ENCODE results near the gene MAN1B1.
A peak's percentile ranks its signal among the peaks of the same experiment; 100 is the strongest.

Gene MAN1B1

DNA sequence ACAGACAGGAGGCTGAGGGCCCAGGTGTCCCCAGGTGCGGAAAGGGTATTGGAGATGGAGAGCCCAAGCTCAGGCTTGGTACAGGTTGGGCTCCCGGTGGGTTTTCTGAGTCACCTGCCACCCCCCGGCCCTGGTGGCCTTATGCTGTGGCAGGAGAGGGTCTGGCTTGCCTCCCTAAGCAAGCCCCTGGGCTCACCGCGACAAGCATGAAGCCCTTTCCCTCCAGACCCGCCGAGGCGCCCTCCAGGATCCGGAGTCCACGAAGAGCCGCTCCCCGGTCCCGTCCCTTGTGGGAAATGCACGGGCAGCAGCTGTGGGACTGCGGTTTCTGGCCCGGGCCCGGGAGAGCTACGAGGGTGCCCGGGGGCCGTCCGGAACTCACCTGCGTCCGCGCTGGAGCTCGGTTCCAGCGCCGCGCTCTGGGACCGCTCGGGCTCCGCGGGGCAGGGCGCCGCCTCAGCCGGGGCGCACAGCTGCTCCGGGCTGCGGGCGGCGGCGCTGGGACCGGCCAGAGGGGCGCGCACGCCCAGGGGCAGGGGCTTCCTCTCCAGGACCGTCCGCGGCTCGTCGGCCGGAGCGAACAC lies 17.2 kb upstream of the MAN1B1 start:
- no peak for DNase-seq

DNA sequence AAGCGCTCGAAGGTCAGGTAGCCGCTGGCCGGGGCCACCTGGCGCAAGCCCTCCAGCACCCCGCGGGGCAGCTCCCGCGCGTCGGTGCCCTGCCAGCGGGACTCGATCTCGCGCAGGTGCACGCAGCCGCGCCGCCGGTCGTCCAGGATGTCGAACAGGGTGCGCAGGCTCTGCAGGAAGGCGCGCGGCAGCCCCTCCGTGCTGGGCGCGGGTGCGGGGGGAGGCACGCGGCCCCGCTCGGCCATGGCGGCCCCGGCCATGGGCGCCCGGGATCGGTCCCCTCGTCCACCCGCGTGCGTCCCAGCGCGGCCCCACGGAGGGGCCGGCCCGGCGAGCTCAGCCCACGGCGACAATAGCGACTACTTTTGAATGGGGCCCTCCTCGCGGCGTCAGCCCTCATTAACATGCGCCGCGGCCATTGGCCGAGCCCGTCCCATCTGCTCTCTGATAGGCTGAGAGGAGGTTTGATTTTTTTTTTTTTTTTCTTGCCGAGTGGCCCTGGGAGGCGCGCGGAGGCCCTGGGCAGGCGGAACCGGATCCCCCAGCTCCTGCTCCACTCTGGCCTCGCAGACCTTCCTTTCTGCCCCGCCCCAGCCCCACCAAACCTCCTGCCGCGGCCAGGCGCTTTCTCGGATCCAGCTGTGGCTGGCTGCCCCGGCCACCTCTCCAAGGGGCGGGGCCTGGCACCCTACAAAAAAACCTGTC lies 16.4 kb upstream of the MAN1B1 start, which contains the start of gene SAPCD2:
TSS of gene SAPCD2 (minus strand) at position 357 of the 705 bp plus-strand sequence. CDS start at position 260, 97 bp downstream.
- DNase-seq, result peak; percentile 88

GRCh38 chr9:137070906-137071275 lies 15.9 kb upstream of the MAN1B1 start:
- DNase-seq, result no peak

DNA sequence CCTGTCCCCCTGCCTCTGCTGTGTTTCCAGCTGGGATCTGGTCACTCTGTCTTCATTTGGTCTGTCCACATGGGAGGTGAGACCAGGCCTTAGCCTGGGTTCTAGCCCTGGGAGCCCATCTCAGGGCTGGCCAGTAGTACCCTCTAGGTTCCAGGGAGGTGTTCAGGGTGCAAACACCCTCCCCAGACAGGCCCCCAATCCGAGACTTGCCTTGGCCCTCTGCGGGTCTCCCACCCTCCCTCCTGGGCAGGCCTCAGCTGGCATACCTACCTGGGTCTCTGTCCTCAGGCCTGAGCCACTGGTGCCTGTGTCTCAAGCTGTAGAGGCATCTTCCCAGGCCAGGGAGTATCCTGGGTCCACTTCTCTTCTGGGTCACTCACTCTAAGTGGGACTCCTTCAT lies 15.5 kb upstream of the MAN1B1 start:
- DNase-seq, result no peak

DNA sequence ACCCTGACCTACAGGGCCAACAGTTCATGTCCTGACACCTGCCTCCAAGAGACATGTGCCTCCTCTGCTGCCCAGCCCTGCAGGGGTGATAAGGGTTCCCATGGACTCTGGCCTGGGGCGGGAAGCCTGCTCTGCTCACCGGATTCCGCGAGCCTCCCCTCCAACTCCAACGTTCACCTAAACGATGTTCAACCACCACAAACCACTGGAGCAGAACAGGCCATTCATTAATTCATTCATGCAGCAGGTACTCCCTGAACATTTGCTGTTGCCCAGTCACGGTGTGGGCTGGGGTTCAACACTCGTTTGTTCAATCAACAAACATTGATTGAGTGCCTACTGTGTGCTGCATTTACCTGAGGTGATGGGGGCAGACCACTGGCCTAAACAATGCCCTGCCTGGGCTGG lies 12.8 kb upstream of the MAN1B1 start:
- no peak for DNase-seq

- no peak for DNase-seq
Observed at GRCh38 chr9:137074657-137075274, 12.0 kb upstream of the MAN1B1 start.

DNA sequence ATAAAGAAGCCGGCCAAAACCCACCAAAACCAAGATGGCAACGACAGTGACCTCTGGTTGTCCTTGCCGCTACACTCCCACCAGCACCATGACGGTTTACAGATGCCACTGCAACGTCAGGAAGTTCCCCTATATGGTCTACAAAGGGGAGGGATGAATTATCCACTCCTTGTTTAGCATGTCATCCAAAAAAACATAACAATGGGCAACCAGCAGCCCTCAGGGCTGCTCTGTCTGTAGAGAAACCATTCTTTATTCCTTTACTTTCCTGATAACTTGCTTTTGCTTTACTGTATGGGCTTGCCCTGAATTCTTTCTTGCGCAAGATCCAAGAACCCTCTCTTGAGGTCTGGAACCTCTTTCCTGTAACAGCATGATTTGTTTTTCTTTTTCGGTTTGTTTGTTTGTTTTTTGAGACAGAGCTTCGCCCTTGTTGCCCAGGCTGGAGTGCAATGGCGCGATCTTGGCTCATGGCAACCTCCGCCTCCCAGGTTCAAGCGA lies 11.5 kb upstream of the MAN1B1 start:
- DNase-seq, result no peak

GRCh38 chr9:137076636-137077009 lies 10.2 kb upstream of the MAN1B1 start:
- no peak for DNase-seq

GRCh38 chr9:137077010-137077747 lies 9.6 kb upstream of the MAN1B1 start, which contains the start of gene UAP1L1:
UAP1L1 (plus strand) TSS chr9:137077517; CDS start chr9:137077533, 16 bp downstream.
- peak; percentile 69 for DNase-seq

DNA sequence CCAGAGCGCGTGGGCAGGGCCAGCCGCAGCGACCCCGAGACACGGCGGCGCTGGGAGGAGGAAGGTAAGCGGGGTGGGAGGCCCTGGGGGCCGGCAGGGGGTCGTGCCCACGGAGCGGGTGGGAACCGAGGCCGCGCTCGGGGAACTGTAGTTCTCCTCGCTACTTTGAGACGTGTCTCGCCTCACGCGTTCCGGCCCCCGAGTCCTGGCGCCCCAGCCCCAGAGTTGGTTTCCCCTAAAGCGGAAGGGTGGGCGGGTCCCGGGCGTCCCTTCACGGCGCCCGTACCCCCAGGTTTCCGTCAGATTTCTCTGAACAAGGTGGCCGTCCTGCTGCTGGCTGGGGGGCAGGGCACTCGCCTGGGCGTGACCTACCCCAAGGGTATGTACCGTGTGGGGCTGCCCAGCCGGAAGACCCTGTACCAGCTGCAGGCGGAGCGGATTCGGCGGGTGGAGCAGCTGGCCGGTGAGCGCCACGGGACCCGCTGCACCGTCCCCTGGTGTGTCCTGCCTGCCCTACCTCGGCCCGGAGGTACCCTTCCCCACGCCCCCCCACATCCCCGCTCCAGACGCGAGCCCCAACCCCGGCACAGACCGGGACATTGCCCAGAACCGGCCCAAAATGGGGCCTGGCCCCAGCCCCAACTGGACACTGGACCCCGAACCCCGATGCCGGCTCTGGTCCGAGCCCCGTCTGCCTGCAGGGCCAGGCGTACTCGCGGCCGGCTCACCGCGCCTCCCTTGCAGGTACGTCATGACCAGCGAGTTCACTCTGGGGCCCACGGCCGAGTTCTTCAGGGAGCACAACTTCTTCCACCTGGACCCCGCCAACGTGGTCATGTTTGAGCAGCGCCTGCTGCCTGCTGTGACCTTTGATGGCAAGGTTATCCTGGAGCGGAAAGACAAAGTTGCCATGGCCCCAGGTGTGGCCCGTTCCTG lies 8.8 kb upstream of the MAN1B1 start:
- DNase-seq, result peak; percentile 55

GRCh38 chr9:137078701-137079400 lies 7.9 kb upstream of the MAN1B1 start:
- DNase-seq, result no peak

DNA sequence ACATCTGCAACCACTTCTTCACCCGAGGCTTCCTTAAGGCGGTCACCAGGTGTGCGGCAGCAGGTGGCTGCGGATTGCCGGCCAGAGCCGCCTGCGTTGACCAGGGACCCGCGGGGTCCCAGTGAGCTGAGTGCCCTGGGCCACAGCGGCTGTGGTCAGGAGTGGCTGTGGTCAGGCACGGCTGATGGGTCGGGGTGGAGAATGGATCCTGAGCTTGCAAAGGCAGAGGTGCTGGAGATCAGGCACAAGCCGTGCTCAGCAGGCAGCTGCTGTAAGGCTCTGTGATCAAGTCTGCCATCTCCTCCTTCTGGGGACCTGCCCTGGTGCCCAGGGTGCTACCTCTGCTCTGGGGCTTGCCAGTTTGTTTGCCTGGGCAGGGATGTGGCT lies 7.4 kb upstream of the MAN1B1 start:
- DNase-seq, result no peak

- no peak for DNase-seq
Observed at GRCh38 chr9:137080260-137081122, 6.3 kb upstream of the MAN1B1 start.

- no peak for DNase-seq
Observed at GRCh38 chr9:137082222-137082924, 4.4 kb upstream of the MAN1B1 start.

DNA sequence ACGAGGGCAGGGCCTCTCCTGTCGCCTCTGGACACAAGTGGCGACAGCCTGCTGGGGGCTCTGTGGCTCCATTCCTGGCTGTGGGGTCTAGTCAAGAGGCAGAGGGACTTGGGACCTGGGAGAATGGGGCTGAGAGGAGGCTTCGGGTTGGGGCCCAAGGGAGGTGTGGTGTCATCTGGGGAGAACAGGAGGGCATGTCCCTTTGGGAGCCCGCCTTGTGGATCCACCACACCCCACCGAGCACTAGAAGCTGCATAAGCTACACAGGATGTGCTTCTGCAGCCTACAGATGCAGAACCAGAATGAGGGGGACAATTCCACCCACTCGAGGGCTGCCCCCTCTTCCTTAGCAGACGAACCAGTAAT lies 3.9 kb upstream of the MAN1B1 start:
- no peak for DNase-seq

- DNase-seq, result no peak
Observed at GRCh38 chr9:137083394-137084004, 3.3 kb upstream of the MAN1B1 start.

DNA sequence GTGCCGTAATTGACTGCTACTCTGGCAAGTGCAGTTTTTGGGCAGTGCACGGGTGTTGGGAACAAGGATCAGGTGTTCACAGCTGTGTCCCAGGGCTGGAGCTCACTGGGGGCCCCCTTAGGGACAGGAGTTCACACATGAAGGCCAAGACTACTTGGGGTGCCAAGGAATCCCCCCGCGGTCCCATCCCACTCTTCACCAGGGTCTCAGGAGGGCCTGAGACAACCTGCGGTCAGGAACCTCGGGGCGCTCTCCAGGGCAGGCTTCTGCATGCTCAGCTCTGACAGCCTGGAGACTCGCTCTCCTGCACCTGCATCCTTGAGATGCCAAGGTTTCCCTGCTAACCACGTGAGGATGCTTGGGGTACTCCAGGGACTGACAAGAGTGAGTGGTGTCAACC lies 2.3 kb upstream of the MAN1B1 start:
- no peak for DNase-seq

DNA sequence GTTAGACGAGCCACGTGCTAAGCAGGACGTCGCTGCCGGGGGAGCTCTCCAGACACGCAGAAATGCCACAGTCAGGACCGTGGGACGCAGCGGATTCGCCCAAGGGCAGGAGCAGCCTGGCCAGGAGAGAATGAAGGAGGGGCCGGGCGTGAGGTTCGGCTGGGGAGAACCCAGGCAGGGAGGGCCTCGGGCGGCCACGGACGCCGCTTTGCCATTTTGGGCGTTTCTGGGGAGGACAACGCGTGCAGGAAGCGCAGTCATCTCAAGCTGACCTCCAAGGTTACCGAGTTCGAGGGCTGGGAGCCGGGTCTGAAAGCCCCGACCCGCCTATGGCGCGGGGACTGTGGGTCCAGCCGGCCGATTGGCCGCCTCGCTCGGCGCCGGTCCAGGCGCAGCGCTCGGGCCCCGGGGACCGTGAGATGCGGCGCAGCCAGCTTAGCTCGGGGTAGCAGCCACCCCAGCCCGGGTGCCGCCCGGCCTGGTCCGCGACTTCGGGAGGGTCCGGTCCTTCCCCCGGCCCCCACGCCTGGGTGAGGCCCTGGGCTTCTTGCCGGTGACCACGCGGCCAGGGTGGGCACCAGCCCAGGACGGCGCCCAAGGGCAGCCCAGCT lies 760 bp upstream of the MAN1B1 start:
- peak; percentile 27 for DNase-seq

- DNase-seq, result peak; percentile 21
Observed at GRCh38 chr9:137087409-137087925, 682 bp downstream of the MAN1B1 start.
